Spleen (tissue), 11 donors: ENCODE results near the gene CAPG. TPM values are rescaled to one million over a fixed set of nuclear protein-coding genes. Genes with fewer than 3 reads are reported as not detected.

Source experiments
- DNase-seq: peaks from one replicate; pipeline ENCODE4 v3.0.0-alpha.2; 2020
- H3K27ac ChIP-seq, 8 donors: fragments of 200-600 bp; sonication (generic) in 7 of 8; 1 replicate in 4 of 8; 2 replicates in 4 of 8; pipeline versions ENCODE4 v1.5.0 to v1.8.0; 2016 to 2021; ENCODE audit warnings: inconsistent platforms in 4 of 8, mild to moderate bottlenecking in 4 of 8, moderate library complexity in 1 of 8
- H3K27me3 ChIP-seq, 7 donors: fragments of 200-600 bp; sonication (generic) in 6 of 7; replicated peaks in 1 of 7; 1 replicate in 4 of 7; 2 replicates in 3 of 7; pipeline versions ENCODE4 v1.5.0 to v1.8.0; 2016 to 2021; ENCODE audit warnings: inconsistent platforms in 3 of 7, mild to moderate bottlenecking in 1 of 7
- H3K36me3 ChIP-seq, 6 donors: fragments of 200-600 bp; sonication (generic) in 5 of 6; 1 replicate in 4 of 6; 2 replicates in 2 of 6; pipeline versions ENCODE4 v1.5.0 to v1.8.0; 2016 to 2021; ENCODE audit warnings: inconsistent platforms in 2 of 6
- H3K4me1 ChIP-seq, 6 donors: fragments of 200-600 bp; sonication (generic) in 5 of 6; 1 replicate in 3 of 6; 2 replicates in 3 of 6; pipeline versions ENCODE4 v1.5.0 to v1.8.0; 2016 to 2021; ENCODE audit warnings: inconsistent platforms in 3 of 6
- H3K4me3 ChIP-seq, 8 donors: fragments of 200-600 bp; sonication (generic) in 7 of 8; 1 replicate in 4 of 8; 2 replicates in 4 of 8; pipeline versions ENCODE4 v1.5.0 to v1.8.0; 2016 to 2021; ENCODE audit warnings: inconsistent platforms in 4 of 8, mild to moderate bottlenecking in 4 of 8, moderate library complexity in 2 of 8
- H3K9me3 ChIP-seq, 8 donors: fragments of 200-600 bp; sonication (generic) in 7 of 8; 1 replicate in 4 of 8; 2 replicates in 4 of 8; pipeline versions ENCODE4 v1.5.0 to v1.8.0; 2016 to 2021; ENCODE audit warnings: inconsistent platforms in 4 of 8
- POLR2A ChIP-seq, 3 donors: fragments of 450-650 bp; IDR thresholded peaks; one replicate each; pipeline ENCODE4 v1.5.1; 2017; ENCODE audit warnings: antibody characterized with exemption in 3 of 3, mild to moderate bottlenecking in 1 of 3
- POLR2AphosphoS5 ChIP-seq, 3 donors: sonication (generic); formaldehyde crosslinking; IDR thresholded peaks; one replicate each; pipeline ENCODE4 v1.5.1; 2017; ENCODE audit warnings: antibody characterized with exemption in 3 of 3
- WGBS, 5 donors: extraction: QIAGEN DNeasy Blood & Tissue Kit in 3 of 5; methylation state at CpG; one replicate each; pipeline versions ENCODE4 v1.1.5 to v1.1.7; 2013 to 2018; 5-methylcytosine and 5-hydroxymethylcytosine counted together
- intact Hi-C: fragments of 100-400 bp; cut with DNase I; formaldehyde crosslinking; loops from one replicate; pipeline ENCODE4 v1.15.0; 2023; ENCODE audit warnings: low total_unique reads
- polyA plus RNA-seq, 3 donors: library from polyadenylated mRNA; stranded (reverse); fragments of 200-250 nt; gene quantifications; one replicate each; pipeline ENCODE4 v1.2.1, GENCODE V29; 2013
- total RNA-seq, 7 donors: library from RNA; depleted of rRNA in 3 of 7; stranded (reverse); fragments of >200 nt in 3 of 7; fragmentation: NEBNext Ultra II Directional in 4 of 7; extraction: Animal tissue kit (Norgen Biotek cat#: 25700) in 4 of 7; gene quantifications; one replicate each; pipeline versions ENCODE4 v1.1.0 to v1.2.1, GENCODE V29; 2016 to 2021
- TF ChIP-seq, protein P1 (sequence below), 11 experiments: fragments of 200-600 bp in 7 of 11; fragments of 450-650 bp in 4 of 11; sonication (generic) in 4 of 11; IDR thresholded peaks in 8 of 11; conservative IDR thresholded peaks in 3 of 11; 1 replicate in 7 of 11; 2 replicates in 4 of 11; pipeline versions ENCODE4 v1.4.0 to v1.8.0; 2016 to 2021; ENCODE audit warnings: antibody characterized with exemption in 11 of 11, inconsistent platforms in 4 of 11, mild to moderate bottlenecking in 1 of 11
- donor health status: healthy with polysubstance abuse.
- donor health status: DM: no; HTN: no; CAD: no; lungs with moderate emphysema.
- donor health status: DM: no; HTN: no; CAD: no.
- donor health status: Bipolar disorder and iron deficiency.
- donor health status: healthy.
- donor health status: DM: no; HTN: no; CAD: no.
- donor health status: DM: yes; HTN: yes; CAD: no.

Gene CAPG
- total and polyA plus RNA-seq, 10 donors = 31.1 to 196 (median 59.0) TPM

DNA sequence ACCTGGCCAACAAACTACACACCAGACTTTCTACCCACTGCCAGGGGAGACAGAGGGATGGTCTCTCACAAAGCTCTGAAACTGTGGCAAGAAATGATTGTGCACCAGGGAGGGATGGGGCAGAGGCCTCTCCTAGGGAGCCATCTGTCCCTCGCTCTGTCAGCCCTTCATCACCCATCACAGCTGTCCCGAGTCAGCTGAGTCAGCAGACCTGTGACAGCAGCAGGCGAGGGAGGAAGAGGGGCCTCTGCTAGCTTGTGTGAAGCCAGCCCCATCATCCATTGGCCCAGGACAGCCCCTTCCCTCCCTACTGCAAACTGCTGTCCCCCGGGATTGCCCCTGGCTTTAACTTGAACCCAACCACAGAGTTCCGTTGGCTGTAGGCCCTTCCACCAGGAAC, 13.4 kb upstream of the CAPG start:
- Histone ChIP-seq H3K4me1 (peaks cover 18 to 33% (median 27%) of the 10 kb centered on the region in 6 donors), H3K27ac (no peak overlapping the region), H3K9me3 (no peaks in the 10 kb centered on the region), H3K27me3 (no peaks in the 10 kb centered on the region), H3K36me3 (no peaks in the 10 kb centered on the region), H3K4me3 (no peak overlapping the region)
- intact Hi-C loops = no loop called here
- no peak for DNase-seq
- no peak for TF ChIP-seq POLR2A (IDR thresholded peaks at IDR 0.05)
- TF ChIP-seq, protein P1, sequence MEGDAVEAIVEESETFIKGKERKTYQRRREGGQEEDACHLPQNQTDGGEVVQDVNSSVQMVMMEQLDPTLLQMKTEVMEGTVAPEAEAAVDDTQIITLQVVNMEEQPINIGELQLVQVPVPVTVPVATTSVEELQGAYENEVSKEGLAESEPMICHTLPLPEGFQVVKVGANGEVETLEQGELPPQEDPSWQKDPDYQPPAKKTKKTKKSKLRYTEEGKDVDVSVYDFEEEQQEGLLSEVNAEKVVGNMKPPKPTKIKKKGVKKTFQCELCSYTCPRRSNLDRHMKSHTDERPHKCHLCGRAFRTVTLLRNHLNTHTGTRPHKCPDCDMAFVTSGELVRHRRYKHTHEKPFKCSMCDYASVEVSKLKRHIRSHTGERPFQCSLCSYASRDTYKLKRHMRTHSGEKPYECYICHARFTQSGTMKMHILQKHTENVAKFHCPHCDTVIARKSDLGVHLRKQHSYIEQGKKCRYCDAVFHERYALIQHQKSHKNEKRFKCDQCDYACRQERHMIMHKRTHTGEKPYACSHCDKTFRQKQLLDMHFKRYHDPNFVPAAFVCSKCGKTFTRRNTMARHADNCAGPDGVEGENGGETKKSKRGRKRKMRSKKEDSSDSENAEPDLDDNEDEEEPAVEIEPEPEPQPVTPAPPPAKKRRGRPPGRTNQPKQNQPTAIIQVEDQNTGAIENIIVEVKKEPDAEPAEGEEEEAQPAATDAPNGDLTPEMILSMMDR (IDR thresholded peaks at IDR 0.05 in 8 of 11, conservative IDR thresholded peaks at IDR 0.05 in 3 of 11) = no peak
- TF ChIP-seq POLR2AphosphoS5 (IDR thresholded peaks at IDR 0.05) = no peak
- 60 to 68% (median 65%) methylated on average over 5 of the region's 5 CpGs for WGBS, 5 donors

DNA sequence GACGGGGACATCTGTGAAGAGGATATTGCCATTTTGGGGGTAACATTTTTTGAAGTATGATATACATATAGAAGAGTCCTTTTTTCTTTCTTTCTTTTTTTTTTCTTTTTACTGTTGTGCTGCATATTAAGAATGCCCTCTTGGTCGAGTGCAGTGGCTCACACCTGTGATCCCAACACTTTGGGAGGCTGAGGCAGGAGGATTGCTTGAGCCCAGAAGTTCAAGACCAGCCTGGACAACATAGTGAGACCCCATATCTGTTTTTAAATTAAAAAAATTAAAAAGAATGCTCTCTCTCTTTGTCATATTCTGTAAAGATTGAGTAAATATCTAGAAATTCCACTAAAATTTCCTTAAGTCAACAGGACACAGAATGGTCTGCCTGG, 11.9 kb upstream of the CAPG start:
- intact Hi-C loops = no loop called here
- H3K9me3 ChIP-seq = no peaks in the 10 kb centered on the region
- TF ChIP-seq, protein P1 (IDR thresholded peaks at IDR 0.05 in 8 of 11, conservative IDR thresholded peaks at IDR 0.05 in 3 of 11) = no peak
- no peak for TF ChIP-seq POLR2A (IDR thresholded peaks at IDR 0.05)
- TF ChIP-seq POLR2AphosphoS5 (IDR thresholded peaks at IDR 0.05) = no peak
- H3K4me3 ChIP-seq = no peak overlapping the region
- 82 to 93% (median 88%) methylated on average over 2 of the region's 2 CpGs for WGBS, 5 donors
- H3K27me3 ChIP-seq = no peaks in the 10 kb centered on the region
- no peak for DNase-seq
- no peaks in the 10 kb centered on the region for H3K36me3 ChIP-seq
- no peak overlapping the region for H3K27ac ChIP-seq
- H3K4me1 ChIP-seq = peaks cover 21 to 41% (median 33%) of the 10 kb centered on the region in 6 donors

DNA sequence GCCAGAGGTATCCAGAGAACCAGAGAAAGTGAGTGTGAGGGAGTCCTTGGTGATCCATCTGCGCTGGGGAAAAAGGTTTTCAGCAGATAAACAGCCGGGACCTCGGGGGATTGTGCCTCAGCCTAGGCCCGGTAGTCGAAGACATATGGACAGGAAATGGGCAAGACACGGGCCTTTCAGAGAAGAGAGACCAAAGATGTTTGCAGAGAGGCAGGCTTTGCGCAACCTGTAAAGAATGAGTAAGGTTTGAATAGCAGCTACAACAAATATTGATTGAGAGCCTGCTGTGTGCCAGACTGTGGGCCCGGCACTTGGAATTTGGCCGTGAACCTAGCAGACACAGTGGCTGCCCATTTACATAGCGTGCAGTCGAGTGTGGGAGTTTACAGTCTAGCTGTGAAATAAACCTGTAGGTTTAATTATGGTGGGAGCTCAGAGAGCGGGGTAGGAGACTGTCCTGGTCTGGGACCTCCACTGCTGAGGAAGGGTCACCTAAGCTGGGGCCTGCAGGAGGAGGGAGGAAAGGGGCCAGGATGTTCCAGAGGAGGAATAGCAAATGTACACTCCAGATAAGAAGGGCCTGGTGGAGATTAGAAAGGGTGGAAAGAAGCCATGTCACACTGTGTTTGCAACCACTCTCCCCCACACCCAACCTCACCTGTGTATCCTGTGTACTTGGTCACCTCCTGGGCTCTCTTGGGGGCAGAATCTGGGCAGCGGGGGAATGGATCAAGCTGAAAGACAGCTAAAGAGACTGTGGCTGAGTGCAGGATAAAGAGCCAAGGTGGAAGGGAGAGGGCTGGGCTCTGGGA, 11.3 kb upstream of the CAPG start:
- peaks cover 21 to 45% (median 34%) of the 10 kb centered on the region in 6 donors for H3K4me1 ChIP-seq
- H3K36me3 ChIP-seq = no peaks in the 10 kb centered on the region
- no peaks in the 10 kb centered on the region for H3K9me3 ChIP-seq
- H3K4me3 ChIP-seq = peak overlapping the region in 1 of 8 donors; percentile 54
- intact Hi-C loops = loop anchor here (2.0 kb wide), 1 partner anchor 129 kb away; no protein-coding TSS in a partner anchor
- peak overlapping the region in 7 of 8 donors; percentile 18 to 99 (median 60) for H3K27ac ChIP-seq
- no peaks in the 10 kb centered on the region for H3K27me3 ChIP-seq
- no peak for DNase-seq
- WGBS, 5 donors = 57 to 73% (median 67%) methylated on average over 13 of the region's 13 CpGs
- TF ChIP-seq POLR2AphosphoS5 (IDR thresholded peaks at IDR 0.05) = no peak
- no peak for TF ChIP-seq POLR2A (IDR thresholded peaks at IDR 0.05)

DNA sequence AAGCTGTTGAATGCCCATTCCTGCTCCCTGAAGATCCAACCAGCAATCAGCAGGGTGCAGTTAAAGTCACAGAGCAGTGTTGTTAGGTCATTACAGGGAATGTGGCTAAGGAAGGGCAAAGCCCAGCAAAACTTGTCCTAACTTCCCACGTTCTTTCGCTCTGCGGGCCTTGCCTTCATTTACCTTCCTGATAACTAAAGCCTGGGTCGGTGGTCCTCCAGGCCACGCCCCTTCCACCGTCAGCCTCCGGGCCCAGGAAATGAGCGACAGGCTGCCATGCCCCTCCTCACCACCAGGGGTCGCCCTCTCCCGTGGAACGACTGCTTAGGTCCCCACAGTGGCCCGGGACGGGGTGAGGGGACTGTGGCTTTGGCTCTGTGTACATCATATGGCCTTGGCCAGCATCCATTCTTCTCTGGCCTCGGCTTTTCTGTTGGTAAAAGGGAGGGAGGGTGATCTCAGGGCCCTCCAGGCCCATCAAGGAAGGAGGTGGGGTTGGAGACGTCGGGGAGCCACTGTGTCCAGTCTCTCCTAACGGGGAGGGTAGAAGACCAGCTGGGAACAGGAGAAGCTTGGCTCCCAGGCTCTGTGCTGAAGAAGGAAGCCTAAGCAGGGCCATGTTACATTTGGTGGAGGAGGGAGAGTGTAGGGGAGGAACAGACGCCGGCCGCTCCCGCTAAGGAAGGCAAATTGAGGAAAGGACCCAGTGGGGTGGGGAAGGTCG, 10.5 kb upstream of the CAPG start:
- intact Hi-C loops = loop anchor here (2.0 kb wide), 1 partner anchor 130 kb away; no protein-coding TSS in a partner anchor
- DNase-seq = peak; percentile 97
- 23 to 29% (median 25%) methylated on average over 22 of the region's 22 CpGs for WGBS, 5 donors
- TF ChIP-seq, protein P1 (IDR thresholded peaks at IDR 0.05 in 8 of 11, conservative IDR thresholded peaks at IDR 0.05 in 3 of 11) = peak; percentile 99 to 100 (median 100)
- TF ChIP-seq POLR2AphosphoS5 (IDR thresholded peaks at IDR 0.05) (peak; percentile 85 to 88 (median 85)), POLR2A (IDR thresholded peaks at IDR 0.05) (no peak)
- Histone ChIP-seq H3K9me3 (no peaks in the 10 kb centered on the region), H3K4me1 (peaks cover 21 to 52% (median 34%) of the 10 kb centered on the region in 6 donors), H3K4me3 (peak overlapping the region in 2 of 8 donors; percentile 14 to 54), H3K27me3 (no peaks in the 10 kb centered on the region), H3K36me3 (no peaks in the 10 kb centered on the region), H3K27ac (peak overlapping the region in 7 of 8 donors; percentile 18 to 99 (median 60))
